Spleen (tissue), 11 donors: ENCODE results near the gene HRK. TPM values are rescaled to one million over a fixed set of nuclear protein-coding genes. Genes with fewer than 3 reads are reported as not detected.
A peak's percentile ranks its signal among the peaks of the same experiment; 100 is the strongest.

Experiments used
- DNase-seq: peaks from one replicate; pipeline ENCODE4 v3.0.0-alpha.2; 2020
- H3K27ac ChIP-seq, 8 donors: fragments of 200-600 bp; sonication (generic) in 7 of 8; 1 replicate in 4 of 8; 2 replicates in 4 of 8; pipeline versions ENCODE4 v1.5.0 to v1.8.0; 2016 to 2021; ENCODE audit warnings: inconsistent platforms in 4 of 8, mild to moderate bottlenecking in 4 of 8, moderate library complexity in 1 of 8
- H3K27me3 ChIP-seq, 7 donors: fragments of 200-600 bp; sonication (generic) in 6 of 7; replicated peaks in 1 of 7; 1 replicate in 4 of 7; 2 replicates in 3 of 7; pipeline versions ENCODE4 v1.5.0 to v1.8.0; 2016 to 2021; ENCODE audit warnings: inconsistent platforms in 3 of 7, mild to moderate bottlenecking in 1 of 7
- H3K36me3 ChIP-seq, 6 donors: fragments of 200-600 bp; sonication (generic) in 5 of 6; 1 replicate in 4 of 6; 2 replicates in 2 of 6; pipeline versions ENCODE4 v1.5.0 to v1.8.0; 2016 to 2021; ENCODE audit warnings: inconsistent platforms in 2 of 6
- H3K4me1 ChIP-seq, 6 donors: fragments of 200-600 bp; sonication (generic) in 5 of 6; 1 replicate in 3 of 6; 2 replicates in 3 of 6; pipeline versions ENCODE4 v1.5.0 to v1.8.0; 2016 to 2021; ENCODE audit warnings: inconsistent platforms in 3 of 6
- H3K4me3 ChIP-seq, 8 donors: fragments of 200-600 bp; sonication (generic) in 7 of 8; 1 replicate in 4 of 8; 2 replicates in 4 of 8; pipeline versions ENCODE4 v1.5.0 to v1.8.0; 2016 to 2021; ENCODE audit warnings: inconsistent platforms in 4 of 8, mild to moderate bottlenecking in 4 of 8, moderate library complexity in 2 of 8
- H3K9me3 ChIP-seq, 8 donors: fragments of 200-600 bp; sonication (generic) in 7 of 8; 1 replicate in 4 of 8; 2 replicates in 4 of 8; pipeline versions ENCODE4 v1.5.0 to v1.8.0; 2016 to 2021; ENCODE audit warnings: inconsistent platforms in 4 of 8
- CTCF ChIP-seq, 11 experiments: fragments of 200-600 bp in 7 of 11; fragments of 450-650 bp in 4 of 11; sonication (generic) in 4 of 11; IDR thresholded peaks in 8 of 11; conservative IDR thresholded peaks in 3 of 11; 1 replicate in 7 of 11; 2 replicates in 4 of 11; pipeline versions ENCODE4 v1.4.0 to v1.8.0; 2016 to 2021; ENCODE audit warnings: antibody characterized with exemption in 11 of 11, inconsistent platforms in 4 of 11, mild to moderate bottlenecking in 1 of 11
- POLR2A ChIP-seq, 3 donors: fragments of 450-650 bp; IDR thresholded peaks; one replicate each; pipeline ENCODE4 v1.5.1; 2017; ENCODE audit warnings: antibody characterized with exemption in 3 of 3, mild to moderate bottlenecking in 1 of 3
- POLR2AphosphoS5 ChIP-seq, 3 donors: sonication (generic); formaldehyde crosslinking; IDR thresholded peaks; one replicate each; pipeline ENCODE4 v1.5.1; 2017; ENCODE audit warnings: antibody characterized with exemption in 3 of 3
- WGBS, 5 donors: extraction: QIAGEN DNeasy Blood & Tissue Kit in 3 of 5; methylation state at CpG; one replicate each; pipeline versions ENCODE4 v1.1.5 to v1.1.7; 2013 to 2018; 5-methylcytosine and 5-hydroxymethylcytosine counted together
- intact Hi-C: fragments of 100-400 bp; cut with DNase I; formaldehyde crosslinking; loops from one replicate; pipeline ENCODE4 v1.15.0; 2023; ENCODE audit warnings: low total_unique reads
- polyA plus RNA-seq, 3 donors: library from polyadenylated mRNA; stranded (reverse); fragments of 200-250 nt; gene quantifications; one replicate each; pipeline ENCODE4 v1.2.1, GENCODE V29; 2013
- total RNA-seq, 7 donors: library from RNA; depleted of rRNA in 3 of 7; stranded (reverse); fragments of >200 nt in 3 of 7; fragmentation: NEBNext Ultra II Directional in 4 of 7; extraction: Animal tissue kit (Norgen Biotek cat#: 25700) in 4 of 7; gene quantifications; one replicate each; pipeline versions ENCODE4 v1.1.0 to v1.2.1, GENCODE V29; 2016 to 2021
- donor health status: healthy with polysubstance abuse.
- donor health status: DM: no; HTN: no; CAD: no; lungs with moderate emphysema.
- donor health status: DM: no; HTN: no; CAD: no.
- donor health status: Bipolar disorder and iron deficiency.
- donor health status: healthy.
- donor health status: DM: no; HTN: no; CAD: no.
- donor health status: DM: yes; HTN: yes; CAD: no.

HRK gene
- total and polyA plus RNA-seq, 10 donors = 0.07 to 0.76 (median 0.37) TPM; not detected in 1

- H3K27me3 ChIP-seq = no peaks in the 10 kb centered on the region
- no peak for DNase-seq
- no peaks in the 10 kb centered on the region for H3K9me3 ChIP-seq
- peak in 2 of 11 experiments; percentile 17 to 19 for TF ChIP-seq CTCF (IDR thresholded peaks at IDR 0.05 in 8 of 11, conservative IDR thresholded peaks at IDR 0.05 in 3 of 11)
- TF ChIP-seq POLR2AphosphoS5 (IDR thresholded peaks at IDR 0.05) = no peak
- intact Hi-C loops = no loop called here
- no peak overlapping the region for H3K27ac ChIP-seq
- WGBS, 5 donors = 57 to 69% (median 64%) methylated on average over 5 of the region's 5 CpGs
- H3K36me3 ChIP-seq = peaks cover 0 to 4% (median 0%) of the 10 kb centered on the region in 6 donors
- peaks cover 5 to 49% (median 22%) of the 10 kb centered on the region in 6 donors for H3K4me1 ChIP-seq
- no peak overlapping the region for H3K4me3 ChIP-seq
Observed at GRCh38 chr12:116916714-116917114, 35.5 kb upstream of the HRK start.

GRCh38 chr12:116916122-116916521 is 34.9 kb upstream of the HRK start:
- intact Hi-C loops = no loop called here

GRCh38 chr12:116915326-116915725 is 34.1 kb upstream of the HRK start:
- H3K27me3 ChIP-seq = no peaks in the 10 kb centered on the region
- H3K4me3 ChIP-seq = no peak overlapping the region
- peaks cover 6 to 52% (median 24%) of the 10 kb centered on the region in 6 donors for H3K4me1 ChIP-seq
- intact Hi-C loops = no loop called here
- no peaks in the 10 kb centered on the region for H3K9me3 ChIP-seq
- whole genome bisulfite sequencing, 5 donors = 93 to 100% (median 100%) methylated on average over 1 of the region's 1 CpG
- no peak for TF ChIP-seq POLR2AphosphoS5 (IDR thresholded peaks at IDR 0.05)
- TF ChIP-seq POLR2A (IDR thresholded peaks at IDR 0.05) = no peak
- no peak for TF ChIP-seq CTCF (IDR thresholded peaks at IDR 0.05 in 8 of 11, conservative IDR thresholded peaks at IDR 0.05 in 3 of 11)
- H3K36me3 ChIP-seq = peaks cover 0 to 4% (median 0%) of the 10 kb centered on the region in 6 donors
- no peak overlapping the region for H3K27ac ChIP-seq
- DNase-seq = no peak

More at GRCh38 chr12:116916122-116916521, 34.9 kb upstream of the HRK start:
- peaks cover 6 to 55% (median 27%) of the 10 kb centered on the region in 6 donors for H3K4me1 ChIP-seq
- H3K27ac ChIP-seq = no peak overlapping the region
- no peaks in the 10 kb centered on the region for H3K27me3 ChIP-seq
- TF ChIP-seq POLR2A (IDR thresholded peaks at IDR 0.05) = no peak
- TF ChIP-seq CTCF (IDR thresholded peaks at IDR 0.05 in 8 of 11, conservative IDR thresholded peaks at IDR 0.05 in 3 of 11) = no peak
- peaks cover 0 to 4% (median 0%) of the 10 kb centered on the region in 6 donors for H3K36me3 ChIP-seq
- H3K9me3 ChIP-seq = no peaks in the 10 kb centered on the region
- H3K4me3 ChIP-seq = no peak overlapping the region
- no peak for DNase-seq

GRCh38 chr12:116910645-116911451 is 29.6 kb upstream of the HRK start, which contains the start of gene FBXW8:
TSS of gene FBXW8 (plus strand) at chr12:116910950. CDS start at chr12:116911038, 88 bp downstream.
- H3K27ac ChIP-seq = peak within 1 kb of the TSS; percentile 48 to 84 (median 77)
- H3K9me3 ChIP-seq = no peaks in the 10 kb centered on the region
- H3K27me3 ChIP-seq = no peaks in the 10 kb centered on the region
- intact Hi-C loops = no loop called here
- H3K4me1 ChIP-seq = peaks cover 6 to 34% (median 15%) of the 10 kb centered on the region in 6 donors
- H3K4me3 ChIP-seq = peak within 1 kb of the TSS; percentile 68 to 97 (median 87)
- 0 to 1% (median 1%) methylated on average over 44 to 82 of the region's 82 CpGs for WGBS, 5 donors
- TF ChIP-seq POLR2AphosphoS5 (IDR thresholded peaks at IDR 0.05) = peak; percentile 76 to 85 (median 80)
- no peak for TF ChIP-seq POLR2A (IDR thresholded peaks at IDR 0.05)
- no peak for TF ChIP-seq CTCF (IDR thresholded peaks at IDR 0.05 in 8 of 11, conservative IDR thresholded peaks at IDR 0.05 in 3 of 11)
- peak; percentile 92 for DNase-seq
- H3K36me3 ChIP-seq = no peaks in the 10 kb centered on the region
